NOMO-1 treated with DMSO at 0.1 percent for 48 hours (cell line): Measurements from ENCODE around the gene VANGL2.

Source experiments
- DNase-seq: peaks from one replicate; lab custom pipeline; 2025; ENCODE audit not compliant: unreplicated experiment; lab: John Stamatoyannopoulos, UW

VANGL2 gene

DNA sequence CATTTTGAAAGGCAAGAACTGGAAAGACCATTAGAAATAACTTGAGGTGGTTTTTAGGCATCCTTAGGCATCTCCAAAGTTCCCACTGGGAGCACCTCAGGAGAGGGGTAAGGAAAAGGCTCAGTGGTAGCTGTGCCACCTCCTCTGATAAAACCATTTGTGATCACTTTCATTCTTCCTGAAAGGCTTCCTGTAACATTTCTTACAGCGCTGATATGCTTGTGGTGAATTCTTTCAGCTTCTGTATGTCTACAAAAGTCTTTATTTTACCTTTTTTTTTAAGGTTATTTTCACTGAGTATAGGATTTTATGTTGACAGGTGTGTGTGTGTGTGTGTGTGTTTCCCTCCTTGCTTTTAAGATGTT, 54.8 kb downstream of the VANGL2 start:
- DNase-seq = no peak

GRCh38 chr1:160459056-160459455, 58.7 kb downstream of the VANGL2 start:
- no peak for DNase-seq

DNA sequence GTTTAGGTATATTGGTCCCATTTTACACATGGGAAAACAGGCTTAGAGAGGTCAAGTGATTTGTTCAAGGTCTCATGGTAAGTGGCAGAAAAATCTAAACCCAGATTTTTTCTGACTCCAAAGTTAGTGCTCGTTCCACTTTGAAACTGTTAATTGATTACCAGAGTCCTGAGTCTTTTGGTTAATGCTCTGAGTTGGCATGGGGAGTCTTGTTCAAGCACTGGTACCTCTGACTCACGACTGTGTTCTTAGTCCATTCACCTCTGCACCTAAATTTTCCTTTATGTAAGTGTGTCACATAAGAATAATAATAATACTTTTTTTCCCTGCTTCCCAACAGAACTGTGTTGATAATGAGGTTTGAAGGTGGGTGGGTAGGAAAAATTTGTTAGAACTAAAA, 59.3 kb downstream of the VANGL2 start:
- DNase-seq = no peak

- no peak for DNase-seq
These were observed 59.9 kb downstream of the VANGL2 start for GRCh38 chr1:160460214-160460642.

GRCh38 chr1:160460683-160461287, 60.4 kb downstream of the VANGL2 start:
- no peak for DNase-seq

- DNase-seq = no peak
These were observed 64.8 kb downstream of the VANGL2 start for GRCh38 chr1:160465123-160465522.

DNA sequence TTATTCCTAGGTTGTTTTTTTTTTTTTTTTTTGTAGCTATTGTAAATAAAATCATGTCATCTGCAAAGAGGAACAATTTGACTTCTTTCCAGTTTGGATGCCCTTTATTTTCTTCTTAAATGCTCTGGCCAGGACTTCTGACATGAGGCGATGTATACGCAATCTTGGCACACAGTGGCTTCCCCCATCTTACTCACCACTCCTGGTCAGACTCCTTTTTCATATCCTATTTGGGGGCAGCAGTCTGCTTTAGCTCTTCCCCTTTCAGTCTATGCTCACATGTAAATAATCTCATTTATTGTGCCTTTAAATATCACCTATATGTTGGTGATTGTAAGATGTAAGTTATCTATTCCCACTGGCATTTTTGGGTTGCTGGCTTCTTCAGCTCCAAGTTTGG, 66.6 kb downstream of the VANGL2 start:
- peak; percentile 8 for DNase-seq

- DNase-seq = no peak
These were observed 67.2 kb downstream of the VANGL2 start for GRCh38 chr1:160467576-160467975.

- DNase-seq = no peak
These were observed 70.9 kb downstream of the VANGL2 start for GRCh38 chr1:160471253-160471652.

- no peak for DNase-seq
These were observed 71.7 kb downstream of the VANGL2 start for GRCh38 chr1:160472112-160472511.

DNA sequence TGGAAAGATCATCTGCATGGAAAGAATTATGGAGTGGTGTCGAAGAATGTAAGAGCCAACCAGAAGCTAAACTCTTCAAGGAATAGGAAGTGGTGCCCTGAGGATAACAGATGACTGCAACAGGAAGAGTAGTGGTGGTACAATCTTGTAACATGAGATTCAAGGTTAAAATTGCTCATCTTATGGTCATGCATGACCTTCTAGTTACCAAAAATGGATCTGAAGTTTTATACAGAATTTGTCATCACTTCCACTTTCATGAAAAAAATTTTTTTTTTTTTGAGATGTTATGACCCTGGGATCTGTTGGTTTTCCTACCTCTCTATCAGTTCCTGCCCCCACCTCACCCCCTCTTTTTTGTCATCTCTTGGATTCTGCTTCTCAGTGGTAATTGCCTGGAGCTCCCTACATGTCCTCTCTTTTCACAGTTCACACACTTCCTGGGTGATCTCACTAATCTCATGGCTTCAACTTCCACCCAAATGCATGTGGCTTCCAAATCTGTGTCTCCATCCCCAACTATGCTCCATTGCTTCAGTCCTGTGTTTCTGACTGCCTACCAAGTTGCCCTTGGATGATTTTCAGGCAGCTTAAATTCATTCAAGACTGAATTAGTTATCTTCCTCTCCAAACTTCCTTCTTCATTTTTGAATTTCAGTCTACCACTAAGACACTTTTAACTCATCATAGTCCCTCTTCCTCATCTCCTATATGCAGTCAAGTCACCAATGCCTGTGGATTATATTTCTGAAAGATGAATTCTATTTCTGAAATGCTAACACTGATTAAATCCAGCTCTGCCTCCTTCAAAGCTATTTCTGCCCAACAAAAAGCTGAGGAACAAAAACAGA, 74.3 kb downstream of the VANGL2 start:
- DNase-seq = no peak
